GM18873 (cell line): ENCODE data around the gene MON1A.
"Not testable (repeated sequence)": the region's sequence is repeated elsewhere in the genome, so short reads cannot be mapped to it uniquely, and the experiment has no call there.

Experiments used
- ATAC-seq: cut with Tn5 transposase; IDR thresholded peaks from one replicate; pipeline ENCODE4 v1.9.1; 2021; ENCODE audit warnings: mild to moderate bottlenecking, moderate library complexity, moderate number of reproducible peaks; ENCODE audit not compliant: unreplicated experiment, low FRiP score

The MON1A gene

DNA sequence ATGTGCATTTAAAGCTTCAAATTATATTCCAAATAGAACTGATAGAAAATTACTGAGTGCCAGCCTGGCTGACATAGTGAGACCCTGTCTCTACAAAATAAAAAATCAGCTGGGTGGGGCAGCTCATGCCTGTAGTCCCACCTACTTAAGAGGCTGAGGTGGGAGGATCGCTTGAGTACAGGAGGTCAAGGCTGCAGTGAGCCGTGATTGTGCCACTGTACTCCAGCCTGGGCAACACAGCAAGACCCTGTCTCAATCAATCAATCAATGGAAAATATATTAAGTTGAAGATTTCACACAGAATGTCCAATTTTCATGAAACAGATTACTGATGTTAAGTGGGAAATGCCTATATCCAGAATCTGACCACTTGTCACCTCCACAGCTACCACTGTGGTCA, 4.1 kb downstream of the MON1A start:
- ATAC-seq: no peak

DNA sequence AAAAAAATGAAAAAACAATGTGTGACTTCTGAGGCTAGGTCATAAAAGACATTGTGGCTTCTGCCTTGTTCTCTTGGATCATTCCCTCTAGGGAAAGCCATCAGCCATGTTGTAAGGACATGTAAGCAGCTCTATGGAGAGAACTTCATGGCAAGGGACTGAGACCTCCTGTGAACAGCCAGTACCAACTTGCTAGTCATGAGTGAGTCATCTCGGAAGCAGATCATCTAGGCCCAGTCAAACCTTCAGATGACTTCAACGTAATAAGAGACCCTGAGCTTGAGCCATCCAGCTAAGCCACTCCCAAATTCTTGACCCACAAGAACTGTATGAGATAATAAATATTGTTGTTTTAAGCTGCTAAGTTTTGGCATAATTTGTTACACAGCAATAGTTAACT, 4.9 kb downstream of the MON1A start:
- no peak for ATAC-seq

DNA sequence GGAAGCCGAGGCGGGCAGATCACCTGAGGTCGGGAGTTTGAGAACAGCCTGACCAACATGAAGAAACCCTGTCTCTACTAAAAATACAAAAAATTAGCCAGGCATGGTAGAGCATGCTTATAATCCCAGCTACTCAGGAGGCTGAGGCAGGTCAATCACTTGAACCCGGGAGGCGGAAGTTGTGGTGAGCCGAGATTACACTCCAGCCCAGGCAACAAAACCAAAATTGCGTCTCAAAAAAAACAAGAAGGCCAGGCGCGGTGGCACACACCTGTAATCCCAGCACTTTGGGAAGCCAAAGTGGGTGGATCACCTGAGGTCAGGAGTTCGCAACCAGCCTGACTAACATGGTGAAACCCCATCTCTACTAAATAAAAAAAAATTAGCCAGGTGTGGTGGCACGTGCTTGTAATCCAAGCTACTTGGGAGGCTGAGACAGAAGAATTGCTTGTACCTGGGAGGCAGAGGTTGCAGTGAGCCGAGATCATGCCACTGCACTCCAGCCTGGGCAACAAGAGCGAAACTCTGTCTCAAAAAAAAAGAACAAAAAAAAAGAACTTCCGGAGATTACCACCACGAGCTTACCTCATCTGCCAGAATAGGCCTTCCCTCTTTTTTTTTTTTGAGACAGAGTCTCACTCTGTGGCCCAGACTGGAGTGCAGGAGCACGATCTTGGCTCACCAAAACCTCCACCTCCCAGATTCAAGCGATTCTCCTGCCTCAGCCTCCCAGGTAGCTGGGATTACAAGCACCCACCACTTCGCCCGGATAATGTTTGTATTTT, 11.6 kb downstream of the MON1A start:
- ATAC-seq: not testable (repeated sequence)

DNA sequence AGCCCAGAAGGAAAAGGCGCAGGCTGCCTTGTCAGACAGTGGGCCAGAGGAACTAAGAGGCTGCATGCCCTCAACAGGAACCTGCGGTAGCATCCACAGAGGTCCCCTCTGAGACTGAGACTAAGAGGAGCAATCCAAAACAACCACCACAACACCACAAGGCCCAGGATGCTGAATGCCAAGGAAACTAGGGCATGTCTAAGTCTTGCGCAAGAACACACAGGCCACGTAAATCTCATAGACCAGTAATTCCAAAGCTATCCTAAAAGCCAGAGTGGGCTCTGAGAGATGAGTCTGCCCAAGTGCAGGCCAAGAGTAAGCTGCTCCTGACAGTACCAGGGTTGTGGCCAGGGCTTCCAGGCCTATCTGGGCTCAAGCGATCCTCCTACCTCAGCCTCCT, 12.9 kb downstream of the MON1A start:
- no peak for ATAC-seq

DNA sequence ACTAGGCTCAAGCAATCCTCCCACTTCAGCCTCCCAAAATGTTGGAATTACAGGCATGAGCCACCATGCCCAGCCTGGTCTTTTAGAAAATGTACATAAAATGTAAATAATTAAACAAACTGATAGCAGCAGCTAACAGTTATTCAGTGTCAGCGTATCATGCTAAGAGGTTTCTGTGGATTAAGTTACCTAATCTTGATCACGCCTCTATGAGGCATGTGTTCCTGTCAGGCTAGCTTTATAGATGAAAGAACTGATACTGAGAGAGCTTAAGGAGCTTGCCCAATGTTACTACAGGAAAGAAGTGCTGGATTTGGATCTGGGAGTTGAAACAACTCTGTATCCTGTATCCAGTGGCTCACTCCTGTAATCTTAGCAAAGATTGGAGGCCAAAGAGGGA, 14.7 kb downstream of the MON1A start:
- no peak for ATAC-seq

DNA sequence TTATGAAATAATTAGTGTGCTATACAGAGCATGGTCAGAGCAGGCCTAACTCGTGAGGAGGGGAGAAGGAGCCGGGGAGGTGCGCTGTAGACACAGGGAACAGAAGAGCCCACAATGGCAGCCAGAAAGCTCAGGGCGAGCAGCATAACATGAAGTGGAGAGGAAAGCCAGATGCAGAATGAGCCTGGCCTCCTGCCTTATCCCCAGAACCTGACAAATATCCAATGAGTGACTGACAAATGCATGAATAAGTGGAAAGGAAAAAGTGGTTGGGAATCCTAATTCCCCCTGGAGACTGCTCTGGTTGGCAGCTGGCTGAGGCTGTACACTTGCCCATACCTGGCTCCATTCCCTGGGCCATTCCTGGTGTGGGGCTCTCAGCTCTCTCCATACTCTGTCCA, 16.7 kb downstream of the MON1A start:
- ATAC-seq: no peak

DNA sequence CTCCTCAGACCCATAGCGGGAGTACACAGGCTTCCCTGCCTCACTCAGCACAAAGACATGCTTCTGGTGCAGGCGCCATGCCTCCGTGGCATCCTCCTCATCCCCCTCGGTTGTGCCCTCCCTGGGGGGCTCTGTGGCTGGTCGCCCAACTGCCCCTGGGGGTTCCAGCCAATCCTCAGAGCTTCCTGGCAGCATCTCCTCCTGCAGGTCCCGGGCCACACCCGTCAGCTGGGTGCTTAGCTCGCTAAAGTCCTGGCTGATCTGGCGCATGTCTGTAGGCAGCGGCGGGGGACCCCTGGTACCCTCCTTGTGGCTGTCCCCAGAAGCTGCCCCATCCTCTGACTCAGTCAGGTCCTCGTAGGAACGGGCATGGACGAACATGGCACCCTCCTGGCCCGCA, 18.0 kb downstream of the MON1A start:
- ATAC-seq: no peak

DNA sequence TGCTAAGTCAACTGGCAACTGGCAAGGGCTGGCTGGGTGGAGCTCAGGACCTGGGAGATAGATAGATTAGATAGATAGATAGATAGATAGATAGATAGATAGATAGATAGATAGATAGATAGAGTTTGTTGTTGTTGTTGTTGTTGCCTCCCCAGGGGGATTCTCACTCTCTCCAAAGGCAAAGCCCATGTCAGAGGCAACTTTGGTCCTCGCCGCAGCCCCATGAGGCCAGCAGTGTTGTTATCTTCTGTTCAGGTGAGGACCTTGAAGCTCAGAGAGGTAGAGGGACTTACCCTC, 18.5 kb downstream of the MON1A start:
- ATAC-seq: no peak

DNA sequence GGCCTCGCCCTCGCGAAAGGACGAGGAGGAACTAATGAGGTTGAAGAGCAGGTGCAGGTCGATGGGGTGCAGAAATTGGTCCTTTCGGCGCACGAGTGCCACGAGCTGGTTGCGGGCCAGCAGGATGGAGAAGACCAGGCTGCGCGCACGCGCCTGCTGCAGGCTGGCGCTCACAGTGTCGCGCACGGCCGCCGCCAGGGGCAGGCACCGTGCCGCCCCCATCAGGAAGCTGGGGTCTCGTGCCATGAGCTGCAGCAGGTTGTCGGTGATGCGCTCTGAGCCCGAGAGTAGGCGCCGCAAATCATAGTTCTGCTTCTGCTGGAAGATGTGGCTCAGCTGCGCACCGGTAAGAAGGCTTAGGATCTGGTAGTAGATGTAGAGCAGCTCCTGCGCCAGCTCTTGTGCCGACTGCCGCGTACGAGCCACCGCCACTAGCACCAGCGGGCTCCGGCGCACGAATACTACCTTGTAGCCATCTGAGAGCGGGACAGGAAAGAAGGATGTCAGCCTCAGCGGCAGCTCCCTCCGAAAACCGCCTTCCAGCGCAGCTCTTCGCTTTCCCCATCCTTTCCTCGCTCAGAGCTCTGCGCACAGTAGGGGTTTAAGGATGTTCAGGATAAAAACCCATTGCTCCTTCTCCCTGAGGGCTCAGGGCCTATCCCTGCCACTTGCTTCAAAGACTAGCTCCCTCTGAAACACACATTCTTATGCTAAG, 19.0 kb downstream of the MON1A start:
- ATAC-seq: no peak

DNA sequence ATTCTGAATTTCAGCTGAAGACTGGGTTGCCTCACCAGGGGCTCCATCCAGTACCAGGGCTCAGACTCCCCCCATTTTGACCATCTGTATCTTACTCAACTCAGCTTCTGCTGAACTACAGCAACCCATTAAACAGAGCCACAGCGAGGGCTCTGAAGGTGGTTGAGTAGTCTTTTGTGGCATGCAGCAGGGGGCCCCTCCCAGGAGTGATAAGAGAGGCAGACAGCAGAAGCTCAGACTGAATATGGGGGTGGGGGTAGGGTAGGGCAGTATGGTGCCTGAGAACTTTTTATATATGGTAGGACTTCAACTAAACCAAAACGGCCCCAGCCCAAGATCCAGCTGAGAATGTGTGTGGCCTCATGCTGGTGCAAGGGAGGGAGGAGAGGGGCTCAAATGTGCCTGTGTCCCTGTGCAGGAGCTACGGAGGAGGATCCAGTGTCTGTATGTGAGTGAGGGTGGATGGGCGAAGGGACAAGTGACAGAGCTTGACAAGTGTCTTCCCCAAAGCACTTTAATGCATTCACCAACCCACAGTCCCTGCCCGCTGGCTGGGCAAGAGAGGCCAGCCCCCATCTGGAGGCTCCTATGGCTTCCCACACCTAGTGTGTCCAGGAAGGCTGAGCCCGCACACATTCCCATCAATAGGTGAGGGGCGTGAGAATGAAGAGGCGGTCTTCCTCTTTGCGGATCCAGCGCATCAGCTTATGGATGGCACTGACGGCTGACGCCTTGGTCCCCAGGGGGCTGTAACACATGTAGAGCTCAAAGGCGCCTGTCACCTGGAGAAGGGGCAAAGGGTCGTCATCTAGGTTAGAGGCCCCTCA, 21.0 kb downstream of the MON1A start:
- no peak for ATAC-seq

DNA sequence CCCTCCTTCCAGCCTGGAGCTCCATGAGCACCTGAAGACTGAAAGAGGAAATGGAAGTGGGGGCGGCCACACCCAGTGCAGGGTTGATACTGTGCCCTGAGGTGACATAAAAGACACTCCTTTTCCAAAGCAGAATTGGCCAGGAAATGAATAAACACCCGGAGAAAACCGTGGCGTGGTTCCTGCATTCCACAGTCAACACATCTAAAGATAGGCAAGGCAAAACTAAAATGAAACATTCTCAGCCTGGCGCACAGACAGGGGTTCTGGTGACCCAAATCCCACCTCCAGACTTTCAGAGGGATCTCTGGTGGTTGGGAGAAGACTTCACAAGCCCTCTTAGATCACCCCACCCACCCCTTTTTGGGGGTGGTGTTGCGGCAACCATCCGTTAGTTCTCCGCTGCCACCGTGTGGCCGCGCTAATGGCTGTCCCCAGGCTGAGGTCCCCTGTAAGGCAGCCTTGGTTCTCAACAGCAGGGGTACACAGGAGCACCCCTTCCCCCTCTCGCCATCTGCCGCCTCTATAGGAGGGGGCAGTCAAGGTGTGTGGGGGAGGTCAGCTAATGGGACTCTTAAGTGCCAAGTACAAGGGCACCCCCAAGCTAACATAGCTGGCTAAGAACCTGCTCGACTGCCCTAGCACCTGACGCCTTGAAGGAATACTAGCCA, 23.4 kb downstream of the MON1A start:
- ATAC-seq: no peak

DNA sequence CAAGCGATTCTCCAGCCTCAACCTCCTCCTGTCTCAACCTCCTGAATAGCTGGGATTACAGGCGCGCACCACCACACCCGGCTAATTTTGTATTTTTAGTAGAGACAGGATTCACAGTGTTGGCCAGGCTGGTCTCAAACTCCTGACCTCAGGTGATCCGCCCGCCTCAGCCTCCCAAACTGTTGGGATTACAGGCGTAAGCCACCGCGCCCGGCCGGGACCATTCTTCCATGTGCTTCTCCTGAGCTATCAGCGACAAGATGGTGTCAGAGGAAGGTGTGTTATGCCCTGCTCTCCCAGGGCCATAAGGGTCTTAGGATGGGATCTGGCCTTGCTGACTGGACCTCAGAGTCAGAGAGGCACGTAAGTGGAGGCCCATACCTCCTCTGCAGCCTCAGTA, 25.2 kb downstream of the MON1A start:
- not testable (repeated sequence) for ATAC-seq

DNA sequence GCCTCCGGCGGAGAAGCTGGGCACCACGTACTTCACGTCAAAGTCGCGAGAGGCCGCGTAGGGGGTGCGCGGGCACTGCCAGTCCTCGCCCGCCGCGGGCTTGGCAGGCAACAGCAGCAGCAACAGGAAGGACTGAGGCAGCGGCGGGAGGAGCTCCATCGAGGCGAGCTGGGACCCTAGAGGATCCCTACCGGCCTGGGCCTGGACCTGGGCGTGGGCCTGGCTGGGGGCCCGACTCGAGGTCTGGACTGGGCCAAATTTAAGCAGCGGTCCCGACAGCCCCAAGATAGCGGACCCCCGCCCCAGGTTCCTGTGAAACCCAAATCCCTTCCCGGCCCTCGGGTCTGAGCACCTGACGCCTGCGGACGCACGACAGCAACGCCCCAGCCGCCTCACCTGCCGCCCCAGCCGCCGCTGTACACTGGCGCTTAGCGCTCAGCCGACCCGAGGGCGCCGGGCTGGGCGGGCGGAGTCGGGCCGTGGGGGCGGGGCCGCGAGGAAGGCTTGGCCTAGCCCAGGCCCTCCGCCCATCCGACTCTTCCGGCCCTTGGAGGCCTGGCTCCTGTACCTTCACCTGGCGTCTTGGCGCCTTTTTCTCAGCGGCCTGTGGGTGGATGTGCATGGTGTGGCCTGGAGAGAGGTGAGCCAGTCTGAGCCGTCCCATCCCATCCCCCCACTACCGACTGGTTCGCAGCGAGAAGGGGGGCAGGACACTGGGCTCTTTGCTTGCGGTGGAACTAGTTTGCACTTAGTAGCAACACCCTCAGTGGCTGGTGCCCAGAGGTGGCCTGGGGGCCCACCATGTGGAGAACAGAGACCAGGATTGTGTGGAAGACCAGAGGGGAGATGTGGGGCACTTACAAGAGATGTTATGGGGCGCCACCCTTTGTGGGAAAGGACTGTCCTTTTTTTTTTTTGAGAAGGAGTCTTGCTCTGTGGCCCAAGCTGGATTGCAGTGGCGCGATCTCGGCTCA, 25.9 kb downstream of the MON1A start, which contains the start of gene MST1R:
Gene MST1R (minus strand): TSS at position 423 of the 974 bp plus-strand sequence. CDS start 264 bp downstream, at position 159.
- no peak for ATAC-seq

DNA sequence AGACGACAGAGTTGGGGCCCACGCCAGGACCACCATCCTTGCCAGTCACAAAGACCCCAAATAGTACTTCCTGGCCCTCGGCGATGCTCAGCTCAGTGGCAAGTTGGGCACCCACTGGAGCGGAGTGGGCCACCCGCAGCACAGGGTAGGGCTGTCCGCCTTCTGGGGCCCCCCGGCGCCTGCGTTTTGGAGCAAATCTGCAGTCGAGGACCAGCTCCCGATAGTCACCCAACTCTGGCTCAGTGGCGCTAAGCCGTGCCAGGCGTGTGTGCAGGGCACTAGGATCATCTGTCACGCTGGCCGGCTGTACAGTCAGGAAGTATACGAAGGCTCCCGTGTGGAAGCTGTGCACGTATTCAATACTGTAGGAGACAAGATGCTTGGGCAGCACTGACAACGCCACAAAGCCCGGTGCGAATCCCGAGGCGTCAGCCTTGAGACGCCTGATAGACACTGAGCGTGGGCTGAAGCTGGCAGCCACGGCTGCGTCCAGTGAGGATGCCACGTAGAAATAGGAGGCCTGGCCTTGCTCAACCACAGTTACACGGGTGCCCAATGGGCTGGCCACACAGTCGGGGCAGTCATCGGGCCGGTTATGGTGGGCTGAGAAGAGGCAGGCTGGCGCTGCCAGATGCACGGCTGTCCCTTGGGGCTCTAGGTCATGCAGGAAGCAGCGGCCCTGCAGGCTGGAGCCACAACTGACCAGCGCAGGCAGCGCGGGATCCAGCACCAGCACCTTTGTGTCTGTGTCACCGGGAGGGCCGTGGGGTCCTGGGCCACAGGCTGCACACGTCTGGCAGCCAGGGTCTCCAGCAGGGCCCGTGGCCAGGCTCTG, 26.9 kb downstream of the MON1A start:
- ATAC-seq: no peak

DNA sequence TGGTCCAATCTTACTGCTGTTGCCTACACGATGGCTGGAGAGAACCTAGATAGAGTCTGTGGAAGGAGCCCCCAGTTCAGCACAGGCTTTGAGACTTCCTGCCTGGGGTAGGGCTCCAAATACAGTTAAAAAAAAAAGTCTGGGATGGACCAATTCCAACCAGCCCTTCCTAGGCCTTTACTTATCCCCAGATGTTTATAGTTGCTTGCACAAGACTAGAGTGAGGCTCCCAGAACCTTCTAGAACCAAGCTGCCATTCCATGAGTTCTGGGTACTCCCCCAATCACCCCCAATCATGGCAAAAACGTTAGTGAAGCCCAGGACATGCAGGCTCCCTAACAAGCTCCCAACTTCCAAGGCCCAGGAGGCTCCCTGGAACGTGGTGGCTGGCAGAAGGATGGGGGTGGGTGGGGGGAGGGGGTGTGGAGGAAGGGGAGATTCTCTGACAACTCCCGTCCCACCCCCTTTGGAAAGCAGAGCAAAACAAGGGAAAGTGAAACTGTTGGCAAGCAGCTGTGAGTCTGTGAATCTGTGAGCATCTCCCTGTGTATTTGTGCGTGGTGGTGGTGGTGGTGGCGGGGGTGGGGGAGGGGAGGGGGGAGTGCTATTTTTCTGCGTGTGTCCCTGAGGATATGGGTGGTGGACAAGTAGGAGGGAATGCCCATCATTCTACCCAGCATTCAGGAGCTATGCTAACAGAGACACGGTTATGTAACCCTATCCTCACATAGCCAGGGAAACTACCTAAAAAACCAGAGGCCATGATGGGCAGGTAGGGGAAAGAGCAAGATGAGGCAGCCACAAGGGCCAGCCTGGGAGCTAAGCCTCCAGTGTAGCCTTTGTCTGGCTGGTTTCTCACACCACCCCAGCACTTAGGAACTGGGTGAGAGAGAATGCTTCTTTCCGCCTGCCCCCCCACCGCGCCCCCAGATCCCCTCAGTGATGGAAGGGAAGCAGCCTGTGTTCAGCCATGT, 28.0 kb downstream of the MON1A start:
- no peak for ATAC-seq

DNA sequence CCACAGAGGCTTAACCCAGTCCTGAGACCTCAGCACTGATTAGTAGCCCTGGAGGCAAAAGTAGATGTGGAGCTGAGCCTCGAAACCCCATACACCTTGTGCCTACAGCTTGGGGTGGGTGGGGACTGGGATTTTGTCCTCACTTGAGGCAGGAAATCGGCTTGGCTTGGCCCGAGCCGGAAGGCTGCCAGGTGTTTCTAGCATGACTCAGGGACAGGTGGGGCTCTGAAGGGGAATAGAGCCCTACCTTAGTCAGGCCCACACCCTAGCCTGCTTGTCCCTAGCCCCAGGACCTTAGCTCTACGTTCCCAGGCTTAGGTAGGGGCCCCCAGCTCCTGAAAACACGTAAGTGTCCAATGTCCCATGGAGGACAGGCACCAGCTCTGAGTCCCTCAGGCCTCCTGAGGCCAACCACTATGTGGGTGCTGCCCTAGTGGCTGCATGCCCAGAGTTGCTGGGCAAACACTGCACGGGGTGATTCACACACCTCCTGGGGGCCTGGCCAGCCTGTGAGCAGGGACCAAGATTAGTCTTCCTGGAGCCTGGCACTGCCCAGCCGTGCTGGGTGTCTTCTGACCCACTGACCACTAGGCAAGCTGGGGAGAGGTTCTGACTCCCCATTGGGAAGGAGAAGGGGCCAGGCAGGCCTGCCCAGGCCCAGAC, 29.0 kb downstream of the MON1A start:
- ATAC-seq: no peak

DNA sequence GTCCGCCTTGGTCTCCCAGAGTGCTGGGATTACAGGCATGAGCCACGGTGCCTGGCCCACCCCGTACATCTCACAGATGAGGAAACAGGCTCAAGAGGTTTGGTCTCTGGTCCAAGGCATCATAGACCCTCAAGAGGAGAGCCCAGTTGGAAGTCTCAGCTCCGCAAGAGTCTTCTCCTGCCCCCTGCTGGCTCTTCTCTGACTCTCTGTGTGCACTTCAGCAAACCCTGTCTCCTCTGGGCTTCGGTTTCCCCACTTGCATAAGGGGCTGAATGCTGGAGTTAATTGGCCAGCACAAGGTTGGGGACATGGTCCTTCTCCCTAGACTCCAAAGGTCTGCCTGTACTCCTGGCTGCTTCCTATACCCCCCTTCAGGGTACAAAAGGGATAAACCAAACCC, 29.8 kb downstream of the MON1A start:
- no peak for ATAC-seq
